Breast epithelium (tissue), 4 donors: ENCODE data around the gene MBD3L1. TPM values are rescaled to one million over a fixed set of nuclear protein-coding genes. Genes with fewer than 3 reads are reported as not detected.

Experiments
- DNase-seq, 2 donors: peaks; one replicate each; pipeline ENCODE4 v3.0.0-alpha.2; 2019; ENCODE audit warnings: low spot score in 2 of 2
- H3K27ac ChIP-seq, 2 donors: fragments of 200-600 bp; sonication (generic) in 1 of 2; one replicate each; pipeline ENCODE4 v1.5.1; 2016 to 2019; ENCODE audit warnings: mild to moderate bottlenecking in 1 of 2
- H3K27me3 ChIP-seq, 2 donors: fragments of 200-600 bp; sonication (generic) in 1 of 2; one replicate each; pipeline versions ENCODE4 v1.5.1 to v1.6.0; 2017 to 2019; ENCODE audit warnings: control low read depth in 1 of 2, mild to moderate bottlenecking in 1 of 2
- H3K36me3 ChIP-seq: fragments of 200-600 bp; one replicate; pipeline ENCODE4 v1.5.1; 2019
- H3K4me1 ChIP-seq, 2 donors: fragments of 200-600 bp; sonication (generic); one replicate each; pipeline ENCODE4 v1.5.1; 2016 to 2019; ENCODE audit warnings: control low read depth in 1 of 2
- H3K4me3 ChIP-seq, 3 donors: fragments of 200-600 bp; sonication (generic); 1 replicate in 2 of 3; 2 replicates in 1 of 3; pipeline ENCODE4 v1.5.1; 2016 to 2019; ENCODE audit warnings: mild to moderate bottlenecking in 3 of 3, moderate library complexity in 2 of 3
- H3K9me3 ChIP-seq, 2 donors: fragments of 200-600 bp; sonication (generic) in 1 of 2; one replicate each; pipeline ENCODE4 v1.5.1; 2016 to 2019; ENCODE audit warnings: control low read depth in 1 of 2
- CTCF ChIP-seq, 3 donors: fragments of 450-650 bp; IDR thresholded peaks; one replicate each; pipeline ENCODE4 v1.5.1; 2016 to 2017; ENCODE audit warnings: antibody characterized with exemption in 3 of 3, mild to moderate bottlenecking in 3 of 3, moderate library complexity in 3 of 3
- POLR2A ChIP-seq: fragments of 450-650 bp; IDR thresholded peaks from one replicate; pipeline ENCODE4 v1.6.1; 2016; ENCODE audit warnings: antibody characterized with exemption, mild to moderate bottlenecking, moderate library complexity
- POLR2AphosphoS5 ChIP-seq, 3 donors: sonication (generic); formaldehyde crosslinking; IDR thresholded peaks; one replicate each; pipeline ENCODE4 v1.6.1; 2017; ENCODE audit warnings: antibody characterized with exemption in 3 of 3
- intact Hi-C: fragments of 100-400 bp; cut with DNase I; formaldehyde crosslinking; loops from one replicate; pipeline ENCODE4 v1.15.1; 2023; ENCODE audit warnings: low total_unique reads
- total RNA-seq, 3 donors: library from RNA; depleted of rRNA; stranded (reverse); fragments of >200 nt; gene quantifications; one replicate each; pipeline ENCODE4 v1.1.0, GENCODE V29; 2016

Gene MBD3L1
- total RNA-seq, 3 donors from 2014 or later: not detected

- no peak for TF ChIP-seq POLR2AphosphoS5 (IDR thresholded peaks at IDR 0.05)
- no peak for TF ChIP-seq POLR2A
- no peak for TF ChIP-seq CTCF (IDR thresholded peaks at IDR 0.05)
- H3K27me3 ChIP-seq: no peaks in the 10 kb centered on the region
- peaks cover 76 to 100% of the 10 kb centered on the region in 2 donors for H3K9me3 ChIP-seq
- no peak for DNase-seq
- no peaks in the 10 kb centered on the region for H3K4me1 ChIP-seq
- no peak overlapping the region for H3K27ac ChIP-seq
- H3K4me3 ChIP-seq: no peak overlapping the region
- intact Hi-C loops: no loop called here
- H3K36me3 ChIP-seq: peaks cover 72% of the 10 kb centered on the region
These were observed 18.0 kb upstream of the MBD3L1 start for GRCh38 chr19:8814176-8814575.

GRCh38 chr19:8815780-8816179, 16.4 kb upstream of the MBD3L1 start:
- intact Hi-C loops: no loop called here
- H3K36me3 ChIP-seq: peaks cover 81% of the 10 kb centered on the region
- TF ChIP-seq POLR2A (no peak), POLR2AphosphoS5 (IDR thresholded peaks at IDR 0.05) (no peak), CTCF (IDR thresholded peaks at IDR 0.05) (no peak)
- no peaks in the 10 kb centered on the region for H3K27me3 ChIP-seq
- H3K4me3 ChIP-seq: no peak overlapping the region
- H3K4me1 ChIP-seq: no peaks in the 10 kb centered on the region
- DNase-seq: no peak
- H3K9me3 ChIP-seq: peaks cover 78 to 100% of the 10 kb centered on the region in 2 donors
- no peak overlapping the region for H3K27ac ChIP-seq

- no peaks in the 10 kb centered on the region for H3K27me3 ChIP-seq
- TF ChIP-seq POLR2AphosphoS5 (IDR thresholded peaks at IDR 0.05) (no peak), POLR2A (no peak), CTCF (IDR thresholded peaks at IDR 0.05) (no peak)
- no peak overlapping the region for H3K27ac ChIP-seq
- H3K4me1 ChIP-seq: no peaks in the 10 kb centered on the region
- no peak for DNase-seq
- peaks cover 54 to 65% of the 10 kb centered on the region in 2 donors for H3K9me3 ChIP-seq
- intact Hi-C loops: no loop called here
- H3K36me3 ChIP-seq: peaks cover 75% of the 10 kb centered on the region
- no peak overlapping the region for H3K4me3 ChIP-seq
These were observed 11.9 kb upstream of the MBD3L1 start for GRCh38 chr19:8820234-8820633.

GRCh38 chr19:8821748-8822241, 10.4 kb upstream of the MBD3L1 start:
- H3K36me3 ChIP-seq: peaks cover 64% of the 10 kb centered on the region
- no peak overlapping the region for H3K27ac ChIP-seq

GRCh38 chr19:8826371-8826770, 5.8 kb upstream of the MBD3L1 start:
- Histone ChIP-seq H3K36me3 (peaks cover 26% of the 10 kb centered on the region), H3K27me3 (no peaks in the 10 kb centered on the region), H3K4me1 (peaks cover 0 to 6% of the 10 kb centered on the region in 2 donors), H3K27ac (no peak overlapping the region), H3K9me3 (peaks cover 6 to 12% of the 10 kb centered on the region in 2 donors), H3K4me3 (no peak overlapping the region)
- no peak for TF ChIP-seq CTCF (IDR thresholded peaks at IDR 0.05)
- no peak for TF ChIP-seq POLR2AphosphoS5 (IDR thresholded peaks at IDR 0.05)
- TF ChIP-seq POLR2A: no peak
- intact Hi-C loops: no loop called here
- DNase-seq: no peak

More at GRCh38 chr19:8821748-8822241, 10.4 kb upstream of the MBD3L1 start:
- DNase-seq: no peak
- TF ChIP-seq POLR2A: no peak
- TF ChIP-seq CTCF (IDR thresholded peaks at IDR 0.05): no peak
- TF ChIP-seq POLR2AphosphoS5 (IDR thresholded peaks at IDR 0.05): no peak
- Histone ChIP-seq H3K4me3 (no peak overlapping the region), H3K9me3 (peaks cover 40 to 49% of the 10 kb centered on the region in 2 donors), H3K27me3 (no peaks in the 10 kb centered on the region), H3K4me1 (no peaks in the 10 kb centered on the region)
- intact Hi-C loops: no loop called here
